ENCODE results near the gene WDR70.

Gene WDR70

GRCh38 chr5:37730896-37731455, 351.9 kb downstream of the WDR70 start:
- no peak for DNase-seq

- no peak for DNase-seq
These were observed 355.0 kb downstream of the WDR70 start for GRCh38 chr5:37734114-37734513.

- DNase-seq = no peak
These were observed 356.7 kb downstream of the WDR70 start for GRCh38 chr5:37735649-37736347.

GRCh38 chr5:37736397-37736796, 357.3 kb downstream of the WDR70 start:
- no peak for DNase-seq

GRCh38 chr5:37737326-37738056, 358.4 kb downstream of the WDR70 start:
- no peak for DNase-seq

- no peak for DNase-seq
These were observed 359.1 kb downstream of the WDR70 start for GRCh38 chr5:37738057-37738691.

DNA sequence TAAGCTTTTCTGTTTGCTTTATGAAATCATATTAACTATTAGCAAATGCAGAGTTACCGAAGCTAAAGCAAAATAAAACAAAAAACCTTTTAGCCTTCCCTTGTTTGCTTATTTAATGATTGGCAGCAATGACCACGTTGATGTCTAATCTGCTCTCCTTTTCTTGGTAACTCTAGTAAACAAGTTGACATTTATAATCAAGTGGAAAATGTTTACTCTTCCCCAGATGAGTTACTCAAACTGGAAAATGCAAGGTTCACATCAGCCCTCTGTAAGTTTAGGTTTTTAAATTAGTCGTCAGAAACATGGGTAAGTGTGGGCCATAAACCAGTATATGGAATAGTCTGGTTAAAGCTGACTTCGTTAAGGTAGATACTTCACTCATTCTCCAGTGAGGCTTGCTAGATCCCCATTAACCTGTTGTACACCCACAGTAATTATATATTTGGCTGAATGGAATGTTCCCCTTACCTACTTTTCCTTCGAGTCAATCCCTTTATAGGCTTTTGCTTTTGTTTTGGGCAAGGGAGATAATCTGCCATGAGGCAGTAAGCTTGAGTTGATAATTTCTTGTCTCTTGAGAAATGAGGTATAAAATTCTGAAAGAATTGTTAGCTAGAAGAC, 359.9 kb downstream of the WDR70 start:
- DNase-seq = no peak

GRCh38 chr5:37739817-37740261, 360.7 kb downstream of the WDR70 start:
- DNase-seq = no peak

- no peak for DNase-seq
These were observed 361.4 kb downstream of the WDR70 start for GRCh38 chr5:37740331-37741066.

DNA sequence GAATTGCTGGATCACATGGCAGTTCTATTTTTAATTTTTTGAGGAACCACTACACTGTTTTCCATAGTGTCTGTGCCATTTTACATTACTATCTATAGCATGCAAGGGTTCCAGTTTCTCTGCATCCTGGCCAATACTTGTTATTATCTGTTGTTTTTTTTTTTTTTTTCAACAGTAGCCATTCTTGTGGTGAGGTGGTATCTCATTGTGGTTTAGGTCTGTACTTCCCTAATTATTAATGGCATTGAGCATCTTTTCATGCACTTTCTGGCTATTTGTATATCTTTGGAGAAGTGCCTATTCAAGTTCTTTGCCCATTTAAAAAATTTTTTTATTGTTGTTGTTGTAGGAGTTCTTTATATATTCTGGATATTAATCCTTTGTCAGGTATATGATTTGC, 363.0 kb downstream of the WDR70 start:
- DNase-seq = no peak

DNA sequence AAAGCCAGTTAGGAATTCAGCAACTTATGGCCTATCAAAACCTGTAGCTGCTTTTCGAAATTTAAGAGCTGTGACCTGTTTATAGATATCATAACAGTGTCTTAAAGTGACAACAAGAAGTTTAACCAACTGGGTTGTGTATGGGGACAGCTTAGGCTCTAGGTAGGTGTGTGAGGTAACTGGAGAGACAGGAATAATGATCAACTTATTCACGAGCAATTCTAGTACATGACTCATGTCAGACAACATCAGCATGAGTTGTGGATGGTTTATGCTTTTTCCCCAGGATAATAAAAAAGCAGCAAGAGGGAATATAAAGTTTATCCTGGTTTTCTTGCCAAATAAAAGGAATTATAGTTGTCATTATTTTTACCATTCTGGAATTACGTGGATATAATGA, 372.1 kb downstream of the WDR70 start:
- DNase-seq = no peak

DNA sequence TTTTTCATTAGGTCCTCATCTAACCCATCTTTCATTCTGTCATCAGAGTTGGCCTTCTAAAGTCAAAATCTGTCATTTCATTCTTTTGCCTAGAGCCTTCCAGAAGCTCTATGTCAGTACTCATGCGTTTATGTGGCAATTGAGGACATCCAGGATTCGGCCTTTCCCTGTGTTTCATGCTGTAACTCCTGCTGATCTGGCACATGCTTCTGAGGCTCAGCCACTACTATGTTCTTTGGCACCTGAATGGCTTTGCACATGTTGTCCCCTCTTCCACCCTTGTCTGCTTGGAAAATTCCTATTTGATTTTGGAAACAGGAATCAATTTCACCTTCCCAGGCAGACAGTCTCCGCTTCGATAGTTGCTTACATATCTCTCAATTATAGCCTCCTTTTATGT, 375.9 kb downstream of the WDR70 start:
- DNase-seq = no peak

DNA sequence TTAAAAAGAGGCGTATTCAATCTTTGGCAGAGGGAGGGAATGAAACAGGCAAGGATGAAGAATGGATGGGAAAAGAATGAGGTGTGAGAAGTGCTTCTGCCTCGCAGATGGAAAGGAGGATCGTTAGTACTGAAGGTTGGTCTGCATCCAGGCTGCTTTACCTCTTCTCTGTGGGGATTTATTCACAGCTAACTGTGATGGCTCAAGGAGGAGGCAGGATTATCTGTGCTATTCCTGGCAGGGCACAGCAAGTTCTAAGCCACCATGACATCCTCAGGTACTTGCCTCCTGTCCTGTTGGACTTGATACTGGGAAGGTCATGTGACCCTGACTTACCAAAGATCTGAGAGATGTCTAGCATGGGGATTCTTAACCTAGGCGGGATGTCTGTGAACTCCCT, 376.5 kb downstream of the WDR70 start:
- DNase-seq = no peak

- no peak for DNase-seq
These were observed 377.1 kb downstream of the WDR70 start for GRCh38 chr5:37756248-37756647.

DNA sequence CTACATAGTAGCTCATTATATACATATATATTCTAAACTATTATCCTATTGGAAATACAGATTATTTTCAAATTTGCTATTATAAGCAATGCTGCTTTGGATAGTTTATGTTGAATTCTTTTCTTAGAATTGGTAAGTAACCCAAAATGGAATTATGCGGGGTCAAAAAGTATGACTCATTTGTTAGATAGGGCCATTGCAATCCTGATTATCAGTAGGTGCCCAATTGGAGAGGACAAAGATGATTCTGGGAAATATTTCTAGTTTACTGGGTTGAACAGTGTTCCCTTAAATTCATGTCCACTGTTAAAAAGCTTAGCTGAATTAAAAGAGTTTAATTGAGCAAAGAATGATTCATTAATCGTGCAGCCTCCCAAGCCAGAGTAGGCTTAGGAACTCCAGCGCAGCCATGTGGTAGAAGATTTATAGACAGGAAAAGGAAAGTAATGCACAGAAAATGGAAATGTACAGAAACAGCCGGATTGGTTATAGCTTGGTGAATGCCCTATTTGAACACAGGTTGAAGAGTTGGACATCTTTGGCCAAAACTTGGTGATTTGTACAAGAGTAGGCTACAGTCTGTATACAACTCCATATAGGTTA, 379.0 kb downstream of the WDR70 start:
- no peak for DNase-seq

- DNase-seq = no peak
These were observed 388.1 kb downstream of the WDR70 start for GRCh38 chr5:37767251-37767650.

GRCh38 chr5:37767961-37768360, 388.8 kb downstream of the WDR70 start:
- no peak for DNase-seq

DNA sequence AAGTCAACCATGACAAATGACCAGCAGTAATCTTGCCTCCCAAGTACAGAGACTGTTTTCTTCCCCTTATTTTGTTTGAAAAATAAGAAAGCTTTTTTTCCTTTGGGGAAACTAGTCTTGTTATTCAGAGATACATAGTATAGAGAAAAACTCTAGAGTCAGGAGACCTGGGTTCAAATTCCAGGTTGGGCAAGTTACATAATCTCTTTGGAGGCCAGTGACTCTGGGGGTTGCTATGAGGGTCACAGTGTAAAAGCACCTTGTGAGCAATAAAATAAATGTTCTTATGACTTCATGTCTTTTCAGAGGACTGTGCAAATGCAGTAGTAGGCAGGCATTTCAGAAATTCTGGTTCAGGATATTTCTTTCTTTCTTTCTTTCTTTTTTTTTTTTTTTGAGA, 389.3 kb downstream of the WDR70 start:
- no peak for DNase-seq

GRCh38 chr5:37769108-37769507, 390.0 kb downstream of the WDR70 start:
- no peak for DNase-seq

GRCh38 chr5:37769840-37770239, 390.7 kb downstream of the WDR70 start:
- no peak for DNase-seq

GRCh38 chr5:37770786-37771185, 391.7 kb downstream of the WDR70 start:
- no peak for DNase-seq

- DNase-seq = no peak
These were observed 392.1 kb downstream of the WDR70 start for GRCh38 chr5:37771203-37771611.

All from activated CD4-positive, alpha-beta T cell treated with anti-CD3 and anti-CD28 coated beads, Interleukin-2, amount 50 U/mL, for 1 hour (primary cell).